Lower lobe of right lung (tissue), 2 donors: ENCODE results near the gene PNLIPRP1. TPM values are rescaled to one million over a fixed set of nuclear protein-coding genes. Genes with fewer than 3 reads are reported as not detected.
A peak's percentile ranks its signal among the peaks of the same experiment; 100 is the strongest.

Experiments used
- ATAC-seq, 2 donors: fragments of 200-7000 bp; cut with Tn5 transposase; one replicate each; pipeline ENCODE4 v1.9.1; 2020 to 2022; ENCODE audit warnings: mild to moderate bottlenecking in 2 of 2, moderate library complexity in 2 of 2
- DNase-seq: peaks from one replicate; pipeline ENCODE4 v3.0.0-alpha.2; 2020
- H3K27ac ChIP-seq: fragments of 200-600 bp; one replicate; pipeline ENCODE4 v1.8.0; 2022
- H3K27me3 ChIP-seq: fragments of 200-600 bp; one replicate; pipeline ENCODE4 v1.8.0; 2022; ENCODE audit warnings: low read depth
- H3K36me3 ChIP-seq: fragments of 200-600 bp; one replicate; pipeline ENCODE4 v1.8.0; 2022; ENCODE audit warnings: mild to moderate bottlenecking
- H3K4me1 ChIP-seq: fragments of 200-600 bp; one replicate; pipeline ENCODE4 v1.8.0; 2022
- H3K4me3 ChIP-seq: fragments of 200-600 bp; one replicate; pipeline ENCODE4 v1.8.0; 2022; ENCODE audit warnings: mild to moderate bottlenecking
- H3K9me3 ChIP-seq: fragments of 200-600 bp; one replicate; pipeline ENCODE4 v1.8.0; 2022
- intact Hi-C: fragments of 100-400 bp; cut with DNase I; formaldehyde crosslinking; loops from one replicate; pipeline ENCODE4 v1.11.0; 2022
- total RNA-seq: library from RNA; stranded (reverse); fragmentation: NEBNext Ultra II Directional; extraction: Animal tissue kit (Norgen Biotek cat#: 25700); gene quantifications from one replicate; pipeline ENCODE4 v1.2.1, GENCODE V29; 2021
- TF ChIP-seq, protein P1 (sequence below): fragments of 200-600 bp; IDR thresholded peaks from one replicate; pipeline ENCODE4 v1.8.0; 2022; ENCODE audit warnings: antibody characterized with exemption, mild to moderate bottlenecking
- donor health status: DM: no; HTN: yes; CAD: no; lungs with severe emphysema.

Gene PNLIPRP1
- total RNA-seq, 1 donor from 2014 or later = not detected

DNA sequence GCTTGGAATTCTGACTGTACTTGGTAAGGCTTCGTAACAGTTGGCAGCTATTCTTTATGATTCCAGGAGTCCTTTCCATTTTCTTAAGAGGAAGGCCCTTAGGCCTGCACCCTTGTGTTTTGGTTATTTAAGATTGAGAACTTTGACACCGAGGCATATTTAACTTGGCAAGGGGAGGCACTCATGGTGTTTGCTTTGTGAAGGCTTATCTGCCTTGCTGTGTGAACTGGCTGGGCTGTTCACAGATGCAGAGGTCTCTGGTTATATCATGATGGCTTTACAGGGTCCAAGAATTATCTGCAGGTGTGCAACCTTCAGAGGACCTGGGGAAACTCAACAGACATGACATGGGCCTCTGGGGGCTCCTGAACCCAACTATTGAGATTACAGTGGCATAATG lies 833 bp upstream of the PNLIPRP1 start:
- H3K27me3 ChIP-seq = no peaks in the 10 kb centered on the region
- H3K4me1 ChIP-seq = no peaks in the 10 kb centered on the region
- DNase-seq = no peak
- H3K9me3 ChIP-seq = no peaks in the 10 kb centered on the region
- no peaks in the 10 kb centered on the region for H3K36me3 ChIP-seq
- TF ChIP-seq, protein P1, sequence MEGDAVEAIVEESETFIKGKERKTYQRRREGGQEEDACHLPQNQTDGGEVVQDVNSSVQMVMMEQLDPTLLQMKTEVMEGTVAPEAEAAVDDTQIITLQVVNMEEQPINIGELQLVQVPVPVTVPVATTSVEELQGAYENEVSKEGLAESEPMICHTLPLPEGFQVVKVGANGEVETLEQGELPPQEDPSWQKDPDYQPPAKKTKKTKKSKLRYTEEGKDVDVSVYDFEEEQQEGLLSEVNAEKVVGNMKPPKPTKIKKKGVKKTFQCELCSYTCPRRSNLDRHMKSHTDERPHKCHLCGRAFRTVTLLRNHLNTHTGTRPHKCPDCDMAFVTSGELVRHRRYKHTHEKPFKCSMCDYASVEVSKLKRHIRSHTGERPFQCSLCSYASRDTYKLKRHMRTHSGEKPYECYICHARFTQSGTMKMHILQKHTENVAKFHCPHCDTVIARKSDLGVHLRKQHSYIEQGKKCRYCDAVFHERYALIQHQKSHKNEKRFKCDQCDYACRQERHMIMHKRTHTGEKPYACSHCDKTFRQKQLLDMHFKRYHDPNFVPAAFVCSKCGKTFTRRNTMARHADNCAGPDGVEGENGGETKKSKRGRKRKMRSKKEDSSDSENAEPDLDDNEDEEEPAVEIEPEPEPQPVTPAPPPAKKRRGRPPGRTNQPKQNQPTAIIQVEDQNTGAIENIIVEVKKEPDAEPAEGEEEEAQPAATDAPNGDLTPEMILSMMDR = no peak
- H3K27ac ChIP-seq = no peak overlapping the region
- peak; percentile 91 to 93 for ATAC-seq
- no peak overlapping the region for H3K4me3 ChIP-seq
- intact Hi-C loops = no loop called here

DNA sequence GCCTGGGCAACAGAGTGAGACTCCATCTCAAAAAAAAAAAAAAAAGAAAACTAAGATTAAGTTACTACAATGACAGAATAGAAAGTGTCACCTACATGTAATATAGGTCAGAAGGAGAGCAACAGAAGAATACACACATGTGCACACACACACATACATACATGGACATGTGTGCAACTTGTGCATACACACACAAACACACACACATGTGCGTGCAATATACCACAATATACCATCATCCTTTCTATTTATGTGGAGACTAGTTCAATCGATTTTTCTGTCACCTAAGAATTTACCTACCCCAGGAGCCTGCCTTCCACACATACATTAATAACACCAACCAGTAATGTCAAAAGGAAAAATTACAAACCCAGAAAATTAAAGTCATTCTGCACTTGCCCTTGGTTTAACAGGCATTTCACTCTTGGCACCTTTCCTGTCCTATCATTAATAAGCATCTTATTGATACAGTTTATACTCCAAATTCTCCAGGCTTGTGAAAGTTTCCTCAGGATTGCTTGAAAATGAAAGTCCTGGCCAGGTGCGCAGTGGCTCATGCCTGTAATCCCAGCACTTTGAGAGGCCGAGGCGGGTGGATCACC lies 2.5 kb downstream of the PNLIPRP1 start:
- no peak overlapping the region for H3K27ac ChIP-seq
- H3K4me3 ChIP-seq = no peak overlapping the region
- ATAC-seq = no peak
- H3K4me1 ChIP-seq = no peaks in the 10 kb centered on the region
- H3K27me3 ChIP-seq = no peaks in the 10 kb centered on the region
- no peaks in the 10 kb centered on the region for H3K36me3 ChIP-seq
- intact Hi-C loops = no loop called here
- TF ChIP-seq, protein P1 = no peak
- no peak for DNase-seq
- no peaks in the 10 kb centered on the region for H3K9me3 ChIP-seq

DNA sequence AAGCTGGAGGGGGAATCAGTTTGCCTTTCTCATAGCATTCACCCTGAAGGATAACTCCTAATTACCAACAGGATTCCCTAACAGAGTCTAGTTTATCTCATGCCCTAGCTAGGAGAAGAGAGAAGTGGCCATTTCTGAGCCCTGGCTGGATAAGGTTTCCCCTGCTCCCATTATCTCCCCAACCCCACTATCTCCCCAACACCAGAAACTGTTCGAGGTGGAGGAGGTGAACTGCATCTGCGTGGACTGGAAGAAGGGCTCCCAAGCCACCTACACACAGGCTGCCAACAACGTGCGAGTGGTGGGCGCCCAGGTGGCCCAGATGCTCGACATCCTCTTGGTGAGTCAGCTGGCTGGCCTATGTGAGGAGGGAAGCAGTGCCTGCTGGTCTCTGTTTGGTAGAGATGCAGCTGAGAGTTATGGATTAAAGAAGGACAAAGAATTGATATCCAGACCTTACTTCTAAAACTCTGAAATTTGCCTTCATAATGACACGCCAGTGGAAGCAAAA lies 3.8 kb downstream of the PNLIPRP1 start:
- Histone ChIP-seq H3K27me3 (no peaks in the 10 kb centered on the region), H3K36me3 (no peaks in the 10 kb centered on the region), H3K27ac (no peak overlapping the region), H3K4me3 (no peak overlapping the region), H3K4me1 (no peaks in the 10 kb centered on the region), H3K9me3 (no peaks in the 10 kb centered on the region)
- no peak for ATAC-seq
- DNase-seq = no peak
- TF ChIP-seq, protein P1 = no peak
- intact Hi-C loops = no loop called here

DNA sequence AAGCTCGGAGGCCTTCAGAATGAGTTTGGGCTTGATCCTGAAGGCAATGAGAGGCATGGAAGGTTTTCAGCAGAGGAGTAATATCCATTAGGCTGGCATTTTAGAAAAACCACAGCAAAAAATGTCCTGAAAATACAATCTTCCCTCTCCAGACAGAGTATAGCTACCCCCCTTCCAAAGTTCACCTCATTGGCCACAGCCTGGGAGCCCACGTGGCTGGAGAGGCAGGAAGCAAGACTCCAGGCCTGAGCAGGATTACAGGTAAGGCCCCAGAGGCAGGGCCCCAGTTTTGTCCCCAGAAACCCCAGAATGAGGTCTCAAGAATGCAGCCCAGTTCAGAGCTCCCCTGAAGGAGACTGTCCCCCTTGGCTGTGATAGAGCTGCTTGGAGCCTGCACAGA lies 5.3 kb downstream of the PNLIPRP1 start:
- Histone ChIP-seq H3K4me1 (no peaks in the 10 kb centered on the region), H3K27ac (no peak overlapping the region), H3K27me3 (no peaks in the 10 kb centered on the region), H3K36me3 (no peaks in the 10 kb centered on the region), H3K4me3 (no peak overlapping the region), H3K9me3 (no peaks in the 10 kb centered on the region)
- DNase-seq (no peak), ATAC-seq (no peak)
- intact Hi-C loops = no loop called here
- TF ChIP-seq, protein P1 = no peak

DNA sequence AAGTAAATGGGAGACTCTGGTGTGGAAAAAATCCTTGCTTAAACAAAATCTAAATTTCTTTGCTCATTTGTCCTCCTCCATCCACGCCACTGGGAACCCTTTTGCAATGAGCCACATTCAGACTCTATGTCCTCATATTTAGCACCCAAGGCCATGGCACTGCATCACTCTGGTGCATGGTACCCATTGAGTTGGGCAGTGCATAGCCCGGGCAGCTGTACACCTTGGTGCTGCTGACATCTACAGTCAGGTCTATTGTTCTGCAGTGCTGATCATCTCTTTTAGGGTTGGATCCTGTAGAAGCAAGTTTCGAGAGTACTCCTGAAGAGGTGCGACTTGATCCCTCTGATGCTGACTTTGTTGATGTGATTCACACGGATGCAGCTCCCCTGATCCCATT lies 6.8 kb downstream of the PNLIPRP1 start:
- intact Hi-C loops = no loop called here
- Histone ChIP-seq H3K27me3 (no peaks in the 10 kb centered on the region), H3K9me3 (no peaks in the 10 kb centered on the region), H3K4me3 (no peak overlapping the region), H3K27ac (no peak overlapping the region), H3K4me1 (no peaks in the 10 kb centered on the region), H3K36me3 (no peaks in the 10 kb centered on the region)
- TF ChIP-seq, protein P1 = no peak
- DNase-seq (no peak), ATAC-seq (no peak)
